HG02943 (cell line): ENCODE data around the gene B3GNT8.
"Not testable (repeated sequence)": the region's sequence is repeated elsewhere in the genome, so short reads cannot be mapped to it uniquely, and the experiment has no call there.

Source experiments
- ATAC-seq: cut with Tn5 transposase; IDR thresholded peaks from one replicate; pipeline ENCODE4 v1.9.1; 2021; ENCODE audit warnings: mild to moderate bottlenecking, low read depth, moderate library complexity; ENCODE audit not compliant: unreplicated experiment

B3GNT8 gene

GRCh38 chr19:41420101-41420880, 6.9 kb downstream of the B3GNT8 start:
- ATAC-seq = no peak

GRCh38 chr19:41416194-41416674, 10.9 kb downstream of the B3GNT8 start:
- no peak for ATAC-seq

- ATAC-seq = no peak
Observed at GRCh38 chr19:41415154-41415571, 12.0 kb downstream of the B3GNT8 start.

GRCh38 chr19:41414461-41414860, 12.7 kb downstream of the B3GNT8 start:
- no peak for ATAC-seq

- no peak for ATAC-seq
Observed at GRCh38 chr19:41413947-41414346, 13.2 kb downstream of the B3GNT8 start.

- no peak for ATAC-seq
Observed at GRCh38 chr19:41412953-41413352, 14.2 kb downstream of the B3GNT8 start.

- no peak for ATAC-seq
Observed at GRCh38 chr19:41411968-41412265, 15.3 kb downstream of the B3GNT8 start.

GRCh38 chr19:41411100-41411967, 15.8 kb downstream of the B3GNT8 start:
- no peak for ATAC-seq

GRCh38 chr19:41410336-41411054, 16.7 kb downstream of the B3GNT8 start:
- ATAC-seq = no peak

GRCh38 chr19:41409288-41409687, 17.9 kb downstream of the B3GNT8 start:
- ATAC-seq = no peak

GRCh38 chr19:41408846-41409245, 18.3 kb downstream of the B3GNT8 start:
- not testable (repeated sequence) for ATAC-seq

- no peak for ATAC-seq
Observed at GRCh38 chr19:41408256-41408655, 18.9 kb downstream of the B3GNT8 start.

GRCh38 chr19:41407271-41407670, 19.9 kb downstream of the B3GNT8 start:
- ATAC-seq = no peak

- ATAC-seq = no peak
Observed at GRCh38 chr19:41405776-41406175, 21.4 kb downstream of the B3GNT8 start.

GRCh38 chr19:41403181-41403970, 23.8 kb downstream of the B3GNT8 start:
- ATAC-seq = no peak

GRCh38 chr19:41402010-41402409, 25.2 kb downstream of the B3GNT8 start:
- ATAC-seq = no peak

GRCh38 chr19:41401483-41401882, 25.7 kb downstream of the B3GNT8 start:
- no peak for ATAC-seq

GRCh38 chr19:41399525-41399924, 27.6 kb downstream of the B3GNT8 start:
- no peak for ATAC-seq

GRCh38 chr19:41399091-41399490, 28.1 kb downstream of the B3GNT8 start:
- ATAC-seq = no peak

GRCh38 chr19:41398598-41398997, 28.6 kb downstream of the B3GNT8 start:
- ATAC-seq = no peak
